SK-N-SH treated with all-trans-retinoic acid at 6 μM for 48 hours (cell line): Measurements from ENCODE around the gene HSCB.

Experiments
- ATAC-seq: fragments of 200-7000 bp; cut with Tn5 transposase; 3 replicates; pipeline ENCODE4 v1.9.1; 2020; ENCODE audit warnings: mild to moderate bottlenecking, moderate library complexity
- ARNTL ChIP-seq: fragments of 450-650 bp; formaldehyde crosslinking; IDR thresholded peaks from 2 replicates; pipeline ENCODE4 v1.5.0; 2020; ENCODE audit warnings: low read depth, mild to moderate bottlenecking, moderate library complexity, borderline replicate concordance
- BACH2 ChIP-seq: fragments of 250-450 bp; sonication (Bioruptor Pico); IDR thresholded peaks from 2 replicates; pipeline ENCODE4 v1.9.0; 2021; ENCODE audit warnings: mild to moderate bottlenecking, borderline replicate concordance
- ESRRG ChIP-seq: fragments of 250-450 bp; sonication (Bioruptor Pico); IDR thresholded peaks from 2 replicates; pipeline ENCODE4 v1.6.1; 2021; ENCODE audit warnings: mild to moderate bottlenecking
- GLIS3 ChIP-seq: fragments of 250-450 bp; sonication (Bioruptor Pico); IDR thresholded peaks from 2 replicates; pipeline ENCODE4 v1.5.0; 2020; ENCODE audit warnings: mild to moderate bottlenecking, moderate library complexity
- ISL1 ChIP-seq: fragments of 250-450 bp; sonication (Bioruptor Pico); IDR thresholded peaks from 2 replicates; pipeline ENCODE4 v2.1.2; 2022; ENCODE audit warnings: mild to moderate bottlenecking, moderate library complexity
- OSR1 ChIP-seq: fragments of 250-450 bp; sonication (Bioruptor Pico); IDR thresholded peaks from 2 replicates; pipeline ENCODE4 v1.8.0; 2022; ENCODE audit warnings: moderate library complexity, mild to moderate bottlenecking, inconsistent platforms
- RARB ChIP-seq: fragments of 250-450 bp; sonication (Bioruptor Pico); IDR thresholded peaks from 2 replicates; pipeline ENCODE4 v1.8.0; 2021; ENCODE audit warnings: mild to moderate bottlenecking, moderate library complexity
- SNAI2 ChIP-seq: fragments of 250-450 bp; sonication (Bioruptor Pico); IDR thresholded peaks from 2 replicates; pipeline ENCODE4 v1.5.0; 2020; ENCODE audit warnings: mild to moderate bottlenecking, moderate library complexity
- TCF4 ChIP-seq: fragments of 250-450 bp; sonication (Bioruptor Pico); IDR thresholded peaks from 2 replicates; pipeline ENCODE4 v1.8.0; 2021; ENCODE audit warnings: mild to moderate bottlenecking, moderate library complexity, borderline replicate concordance
- ZC3H10 ChIP-seq: fragments of 250-450 bp; sonication (Bioruptor Pico); IDR thresholded peaks from 2 replicates; pipeline ENCODE4 v1.5.1; 2021; ENCODE audit warnings: mild to moderate bottlenecking, moderate library complexity
- ZFP3 ChIP-seq: fragments of 250-450 bp; sonication (Bioruptor Pico); IDR thresholded peaks from 2 replicates; pipeline ENCODE4 v1.5.0; 2020; ENCODE audit warnings: mild to moderate bottlenecking, moderate library complexity
- ZFP30 ChIP-seq: fragments of 450-650 bp; formaldehyde crosslinking; IDR thresholded peaks from 2 replicates; pipeline ENCODE4 v1.5.0; 2022; ENCODE audit warnings: mild to moderate bottlenecking, moderate library complexity
- ZNF565 ChIP-seq: fragments of 450-650 bp; formaldehyde crosslinking; conservative IDR thresholded peaks from 2 replicates; pipeline ENCODE4 v1.5.0; 2020; ENCODE audit warnings: low read depth, mild to moderate bottlenecking, moderate library complexity
- ZNF70 ChIP-seq: fragments of 450-650 bp; formaldehyde crosslinking; IDR thresholded peaks from 2 replicates; pipeline ENCODE4 v1.5.0; 2020; ENCODE audit warnings: mild to moderate bottlenecking, moderate library complexity
- TF ChIP-seq, protein P1 (sequence below): fragments of 250-450 bp; sonication (Bioruptor Pico); IDR thresholded peaks from 2 replicates; pipeline ENCODE4 v1.8.0; 2021; ENCODE audit warnings: low read depth, mild to moderate bottlenecking, moderate library complexity, borderline replicate concordance
- TF ChIP-seq, protein P2 (sequence below): fragments of 250-450 bp; sonication (Bioruptor Pico); IDR thresholded peaks from 2 replicates; pipeline ENCODE4 v1.5.0; 2020; ENCODE audit warnings: mild to moderate bottlenecking, moderate library complexity
- TF ChIP-seq, protein P3 (sequence below): fragments of 250-450 bp; sonication (Bioruptor Pico); IDR thresholded peaks from 2 replicates; pipeline ENCODE4 v1.5.1; 2021; ENCODE audit warnings: mild to moderate bottlenecking, moderate library complexity
- TF ChIP-seq, protein P4 (sequence below): fragments of 250-450 bp; sonication (Bioruptor Pico); IDR thresholded peaks from 2 replicates; pipeline ENCODE4 v1.8.0; 2020; ENCODE audit warnings: mild to moderate bottlenecking, moderate library complexity, borderline replicate concordance

The HSCB gene

DNA sequence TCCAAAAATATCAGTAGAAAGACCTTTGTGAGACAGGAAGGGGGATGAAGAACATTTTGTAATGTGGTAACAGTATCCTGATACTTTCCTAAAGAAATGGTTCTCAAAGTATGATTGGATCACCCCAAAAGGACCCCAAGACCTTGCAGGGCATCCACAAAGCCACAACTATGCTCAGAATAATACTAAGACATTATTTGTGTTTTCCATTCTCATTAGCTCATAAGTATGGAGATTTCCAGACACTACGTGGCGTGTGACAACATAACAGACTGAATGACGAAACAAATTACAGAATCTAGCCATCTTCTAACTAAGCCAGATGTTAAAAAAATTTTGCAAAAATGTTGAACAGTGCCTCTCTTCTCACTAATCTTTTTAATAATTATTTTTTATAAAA lies 25.2 kb upstream of the HSCB start:
- TF ChIP-seq GLIS3 (CRISPR knock-in tag): no peak
- no peak for TF ChIP-seq ZNF565
- TF ChIP-seq TCF4 (CRISPR knock-in tag): no peak
- no peak for TF ChIP-seq BACH2 (CRISPR knock-in tag)
- no peak for TF ChIP-seq ZC3H10 (CRISPR knock-in tag)
- TF ChIP-seq SNAI2 (CRISPR knock-in tag): no peak
- TF ChIP-seq, protein P1, sequence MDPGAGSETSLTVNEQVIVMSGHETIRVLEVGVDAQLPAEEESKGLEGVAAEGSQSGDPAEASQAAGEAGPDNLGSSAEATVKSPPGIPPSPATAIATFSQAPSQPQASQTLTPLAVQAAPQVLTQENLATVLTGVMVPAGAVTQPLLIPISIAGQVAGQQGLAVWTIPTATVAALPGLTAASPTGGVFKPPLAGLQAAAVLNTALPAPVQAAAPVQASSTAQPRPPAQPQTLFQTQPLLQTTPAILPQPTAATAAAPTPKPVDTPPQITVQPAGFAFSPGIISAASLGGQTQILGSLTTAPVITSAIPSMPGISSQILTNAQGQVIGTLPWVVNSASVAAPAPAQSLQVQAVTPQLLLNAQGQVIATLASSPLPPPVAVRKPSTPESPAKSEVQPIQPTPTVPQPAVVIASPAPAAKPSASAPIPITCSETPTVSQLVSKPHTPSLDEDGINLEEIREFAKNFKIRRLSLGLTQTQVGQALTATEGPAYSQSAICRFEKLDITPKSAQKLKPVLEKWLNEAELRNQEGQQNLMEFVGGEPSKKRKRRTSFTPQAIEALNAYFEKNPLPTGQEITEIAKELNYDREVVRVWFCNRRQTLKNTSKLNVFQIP (CRISPR knock-in tag): no peak
- TF ChIP-seq ISL1 (CRISPR knock-in tag): no peak
- TF ChIP-seq, protein P2, sequence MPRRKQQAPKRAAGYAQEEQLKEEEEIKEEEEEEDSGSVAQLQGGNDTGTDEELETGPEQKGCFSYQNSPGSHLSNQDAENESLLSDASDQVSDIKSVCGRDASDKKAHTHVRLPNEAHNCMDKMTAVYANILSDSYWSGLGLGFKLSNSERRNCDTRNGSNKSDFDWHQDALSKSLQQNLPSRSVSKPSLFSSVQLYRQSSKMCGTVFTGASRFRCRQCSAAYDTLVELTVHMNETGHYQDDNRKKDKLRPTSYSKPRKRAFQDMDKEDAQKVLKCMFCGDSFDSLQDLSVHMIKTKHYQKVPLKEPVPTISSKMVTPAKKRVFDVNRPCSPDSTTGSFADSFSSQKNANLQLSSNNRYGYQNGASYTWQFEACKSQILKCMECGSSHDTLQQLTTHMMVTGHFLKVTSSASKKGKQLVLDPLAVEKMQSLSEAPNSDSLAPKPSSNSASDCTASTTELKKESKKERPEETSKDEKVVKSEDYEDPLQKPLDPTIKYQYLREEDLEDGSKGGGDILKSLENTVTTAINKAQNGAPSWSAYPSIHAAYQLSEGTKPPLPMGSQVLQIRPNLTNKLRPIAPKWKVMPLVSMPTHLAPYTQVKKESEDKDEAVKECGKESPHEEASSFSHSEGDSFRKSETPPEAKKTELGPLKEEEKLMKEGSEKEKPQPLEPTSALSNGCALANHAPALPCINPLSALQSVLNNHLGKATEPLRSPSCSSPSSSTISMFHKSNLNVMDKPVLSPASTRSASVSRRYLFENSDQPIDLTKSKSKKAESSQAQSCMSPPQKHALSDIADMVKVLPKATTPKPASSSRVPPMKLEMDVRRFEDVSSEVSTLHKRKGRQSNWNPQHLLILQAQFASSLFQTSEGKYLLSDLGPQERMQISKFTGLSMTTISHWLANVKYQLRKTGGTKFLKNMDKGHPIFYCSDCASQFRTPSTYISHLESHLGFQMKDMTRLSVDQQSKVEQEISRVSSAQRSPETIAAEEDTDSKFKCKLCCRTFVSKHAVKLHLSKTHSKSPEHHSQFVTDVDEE (CRISPR knock-in tag): no peak
- TF ChIP-seq, protein P3, sequence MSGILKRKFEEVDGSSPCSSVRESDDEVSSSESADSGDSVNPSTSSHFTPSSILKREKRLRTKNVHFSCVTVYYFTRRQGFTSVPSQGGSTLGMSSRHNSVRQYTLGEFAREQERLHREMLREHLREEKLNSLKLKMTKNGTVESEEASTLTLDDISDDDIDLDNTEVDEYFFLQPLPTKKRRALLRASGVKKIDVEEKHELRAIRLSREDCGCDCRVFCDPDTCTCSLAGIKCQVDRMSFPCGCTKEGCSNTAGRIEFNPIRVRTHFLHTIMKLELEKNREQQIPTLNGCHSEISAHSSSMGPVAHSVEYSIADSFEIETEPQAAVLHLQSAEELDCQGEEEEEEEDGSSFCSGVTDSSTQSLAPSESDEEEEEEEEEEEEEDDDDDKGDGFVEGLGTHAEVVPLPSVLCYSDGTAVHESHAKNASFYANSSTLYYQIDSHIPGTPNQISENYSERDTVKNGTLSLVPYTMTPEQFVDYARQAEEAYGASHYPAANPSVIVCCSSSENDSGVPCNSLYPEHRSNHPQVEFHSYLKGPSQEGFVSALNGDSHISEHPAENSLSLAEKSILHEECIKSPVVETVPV (CRISPR knock-in tag): no peak
- no peak for TF ChIP-seq ESRRG
- no peak for ATAC-seq

DNA sequence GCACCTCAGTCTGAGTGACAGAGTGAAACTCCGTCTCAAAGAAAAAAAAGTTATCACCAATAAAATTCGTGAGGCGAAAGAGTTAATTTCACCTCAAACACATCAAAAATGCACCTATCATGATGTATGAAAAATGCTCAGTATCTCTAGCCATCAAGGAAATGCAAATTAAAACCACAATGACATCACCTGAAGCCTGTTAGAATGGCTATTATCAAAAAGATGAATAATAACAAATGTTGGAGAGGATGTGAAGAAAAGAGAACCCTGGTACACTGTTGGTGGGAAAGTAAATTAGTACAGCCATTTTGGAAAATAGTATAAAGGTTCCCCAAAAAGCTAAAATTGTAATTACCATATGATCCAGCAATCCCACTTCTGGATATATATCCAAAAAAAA lies 23.8 kb upstream of the HSCB start:
- TF ChIP-seq BACH2 (CRISPR knock-in tag) (no peak), ZFP3 (CRISPR knock-in tag) (no peak), OSR1 (no peak), ISL1 (CRISPR knock-in tag) (no peak), ZFP30 (no peak), ZNF70 (CRISPR knock-in tag) (no peak), ESRRG (no peak), ARNTL (CRISPR knock-in tag) (no peak)
- TF ChIP-seq, protein P2 (CRISPR knock-in tag): no peak
- TF ChIP-seq, protein P1 (CRISPR knock-in tag): no peak
- TF ChIP-seq, protein P4, sequence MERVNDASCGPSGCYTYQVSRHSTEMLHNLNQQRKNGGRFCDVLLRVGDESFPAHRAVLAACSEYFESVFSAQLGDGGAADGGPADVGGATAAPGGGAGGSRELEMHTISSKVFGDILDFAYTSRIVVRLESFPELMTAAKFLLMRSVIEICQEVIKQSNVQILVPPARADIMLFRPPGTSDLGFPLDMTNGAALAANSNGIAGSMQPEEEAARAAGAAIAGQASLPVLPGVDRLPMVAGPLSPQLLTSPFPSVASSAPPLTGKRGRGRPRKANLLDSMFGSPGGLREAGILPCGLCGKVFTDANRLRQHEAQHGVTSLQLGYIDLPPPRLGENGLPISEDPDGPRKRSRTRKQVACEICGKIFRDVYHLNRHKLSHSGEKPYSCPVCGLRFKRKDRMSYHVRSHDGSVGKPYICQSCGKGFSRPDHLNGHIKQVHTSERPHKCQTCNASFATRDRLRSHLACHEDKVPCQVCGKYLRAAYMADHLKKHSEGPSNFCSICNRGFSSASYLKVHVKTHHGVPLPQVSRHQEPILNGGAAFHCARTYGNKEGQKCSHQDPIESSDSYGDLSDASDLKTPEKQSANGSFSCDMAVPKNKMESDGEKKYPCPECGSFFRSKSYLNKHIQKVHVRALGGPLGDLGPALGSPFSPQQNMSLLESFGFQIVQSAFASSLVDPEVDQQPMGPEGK (CRISPR knock-in tag): no peak
- no peak for ATAC-seq

DNA sequence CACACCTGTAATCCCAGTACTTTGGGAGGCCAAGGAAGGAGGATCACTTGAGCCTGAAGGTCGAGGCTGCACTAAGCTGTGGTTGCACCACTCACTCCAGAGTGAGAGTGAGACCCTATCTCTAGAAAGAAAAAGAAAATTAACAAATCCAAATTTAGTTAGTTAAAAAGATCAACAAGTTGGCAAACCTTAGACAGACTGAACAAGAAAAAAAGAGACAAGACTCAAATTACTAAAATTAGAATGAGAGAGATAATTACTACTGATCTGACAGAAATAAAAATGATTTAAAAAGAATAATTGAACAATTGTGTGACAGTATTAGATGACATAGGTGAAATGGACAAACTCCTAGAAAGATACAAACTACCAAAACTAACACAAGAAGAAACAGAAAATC lies 13.8 kb upstream of the HSCB start:
- ATAC-seq: no peak
- no peak for TF ChIP-seq ZFP3 (CRISPR knock-in tag)
- TF ChIP-seq RARB (CRISPR knock-in tag): no peak
- no peak for TF ChIP-seq GLIS3 (CRISPR knock-in tag)
- no peak for TF ChIP-seq BACH2 (CRISPR knock-in tag)
- no peak for TF ChIP-seq TCF4 (CRISPR knock-in tag)
- no peak for TF ChIP-seq ZNF565
- TF ChIP-seq ZFP30: no peak
